Caco-2 (cell line): ENCODE measurements around the gene PRDX2. TPM values are rescaled to one million over a fixed set of nuclear protein-coding genes. Genes with fewer than 3 reads are reported as not detected.

Experiments
- BruUV-seq: library from RNA; stranded (reverse); fragments of 400-500 nt; replicated peaks from 2 replicates; lab custom pipeline; 2021; lab: Mats Ljungman, UMichigan
- CTCF ChIA-PET: fragments of 300-600 bp; sonication (Branson Sonifier 250); formaldehyde crosslinking; loops from one replicate; lab custom pipeline; 2022; ENCODE audit warnings: antibody characterized with exemption; lab: Charles Lee
- POLR2A ChIA-PET: fragments of 300-600 bp; sonication (Branson Sonifier 250); formaldehyde crosslinking; loops from one replicate; lab custom pipeline; 2022; ENCODE audit warnings: antibody characterized with exemption; lab: Charles Lee
- DNase-seq, 2 experiments: peaks; one replicate each; pipeline versions ENCODE4 v3.0.0 to v3.0.0-alpha.2; 2020 to 2022
- H3K27me3 ChIP-seq: replicated peaks from 2 replicates; pipeline ENCODE4 v1.6.0; 2011; ENCODE audit warnings: low read length; ENCODE audit not compliant: control insufficient read depth, insufficient read depth
- H3K36me3 ChIP-seq: 2 replicates; pipeline ENCODE4 v1.5.1; 2011; ENCODE audit warnings: low read length; ENCODE audit not compliant: control insufficient read depth, insufficient read depth
- H3K4me1 ChIP-seq: fragments of 250-450 bp; sonication (Bioruptor Pico); 2 replicates; pipeline ENCODE4 v1.5.1; 2020; ENCODE audit warnings: mild to moderate bottlenecking
- H3K4me3 ChIP-seq: 2 replicates; pipeline ENCODE4 v1.5.1; 2011; ENCODE audit warnings: low read depth, mild to moderate bottlenecking, control low read depth, low read length
- H3K9me3 ChIP-seq: fragments of 250-450 bp; sonication (Bioruptor Pico); 2 replicates; pipeline ENCODE4 v1.5.1; 2020; ENCODE audit warnings: mild to moderate bottlenecking, moderate library complexity
- H3K27ac Mint-ChIP-seq: one replicate; pipeline ENCODE4 v1.8.0; 2022; ENCODE audit warnings: mixed read lengths; ENCODE audit not compliant: unreplicated experiment
- H3K27me3 Mint-ChIP-seq: one replicate; pipeline ENCODE4 v1.8.0; 2022; ENCODE audit warnings: mixed read lengths; ENCODE audit not compliant: insufficient read depth, unreplicated experiment
- H3K36me3 Mint-ChIP-seq: one replicate; pipeline ENCODE4 v1.8.0; 2022; ENCODE audit warnings: mild to moderate bottlenecking, mixed read lengths; ENCODE audit not compliant: insufficient read depth, unreplicated experiment
- H3K4me1 Mint-ChIP-seq: one replicate; pipeline ENCODE4 v1.8.0; 2022; ENCODE audit warnings: low read depth, mixed read lengths; ENCODE audit not compliant: unreplicated experiment
- H3K4me3 Mint-ChIP-seq: one replicate; pipeline ENCODE4 v1.8.0; 2022; ENCODE audit warnings: mild to moderate bottlenecking, moderate library complexity, mixed read lengths; ENCODE audit not compliant: unreplicated experiment
- H3K9me3 Mint-ChIP-seq: one replicate; pipeline ENCODE4 v1.8.0; 2022; ENCODE audit warnings: mixed read lengths; ENCODE audit not compliant: unreplicated experiment
- CTCF ChIP-seq, 2 experiments: fragments of 200-600 bp in 1 of 2; IDR thresholded peaks; 1 replicate in 1 of 2; 2 replicates in 1 of 2; pipeline versions ENCODE4 v1.5.1 to v1.8.0; 2011 to 2022; ENCODE audit warnings: antibody characterized with exemption in 1 of 2, control low read depth in 1 of 2, inconsistent platforms in 1 of 2, low read depth in 1 of 2, low read length in 1 of 2, mild to moderate bottlenecking in 1 of 2, moderate library complexity in 1 of 2; ENCODE audit not compliant: insufficient read depth in 1 of 2, severe bottlenecking in 1 of 2, unreplicated experiment in 1 of 2
- intact Hi-C: fragments of 100-400 bp; cut with micrococcal nuclease; formaldehyde crosslinking; loops from one replicate; pipeline ENCODE4 v1.10.0; 2022; ENCODE audit not compliant: unreplicated experiment
- total RNA-seq: library from RNA; stranded (reverse); gene quantifications from 2 replicates; pipeline ENCODE4 v1.2.3, GENCODE V29; 2022

The PRDX2 gene
- total RNA-seq, 1 experiment from 2014 or later: 265 TPM

DNA sequence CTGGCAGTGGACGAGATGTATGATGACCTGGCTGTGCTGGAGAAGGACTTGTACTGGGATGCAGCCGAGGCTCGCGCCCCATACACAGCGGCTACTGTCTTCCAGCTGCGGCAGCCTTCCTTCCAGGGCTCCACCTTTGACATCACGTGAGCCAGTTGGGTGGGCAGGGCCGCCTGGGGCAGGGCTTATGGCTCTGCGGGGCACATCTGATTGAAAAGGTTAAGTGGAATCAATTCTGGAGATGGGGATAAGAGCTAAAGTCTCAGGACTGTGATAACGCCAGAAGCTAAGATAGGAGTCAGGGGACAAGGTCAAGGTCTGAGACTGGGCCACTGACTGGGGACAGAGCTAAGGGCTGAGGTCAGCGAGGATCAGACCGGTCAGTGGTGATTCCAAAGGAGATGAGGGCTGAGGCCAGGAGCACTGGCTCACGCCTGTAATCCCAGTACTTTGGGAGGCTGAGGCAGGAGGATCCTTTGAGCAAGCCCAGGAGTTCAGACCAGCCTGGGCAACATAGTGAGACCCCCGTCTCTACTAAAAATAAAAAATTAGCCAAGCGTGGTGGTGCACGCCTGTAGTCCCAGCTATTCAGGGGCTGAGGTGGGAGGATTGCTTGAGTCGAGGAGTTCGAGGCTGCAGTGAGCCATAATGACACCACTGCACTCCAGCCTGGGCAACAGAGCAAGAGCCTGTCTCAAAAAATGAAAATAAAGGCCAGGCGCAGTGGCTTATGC is 45.3 kb downstream of the PRDX2 start:
- Histone ChIP-seq H3K27me3 (no peaks in the 10 kb centered on the region), H3K4me1 (peaks cover 5% of the 10 kb centered on the region; the same call in 1 of the 2 replicates), H3K9me3 (no peaks in the 10 kb centered on the region), H3K4me3 (no peak overlapping the region), H3K36me3 (no peaks in the 10 kb centered on the region)
- H3K27me3 Mint-ChIP-seq: peaks cover 9% of the 10 kb centered on the region
- no peak overlapping the region for H3K27ac Mint-ChIP-seq
- intact Hi-C loops: no loop called here
- TF ChIP-seq CTCF (IDR thresholded peaks at IDR 0.05; ENCODE audit: insufficient read depth in 1 of 2, low read depth in 1 of 2, low read length in 1 of 2, severe bottlenecking in 1 of 2, unreplicated experiment in 1 of 2): no peak
- no peak for DNase-seq
- H3K4me1 Mint-ChIP-seq: no peaks in the 10 kb centered on the region
- H3K4me3 Mint-ChIP-seq: no peak overlapping the region
- POLR2A ChIA-PET: no interaction called here
- BruUV-seq: no TSS peak
- peaks cover 13% of the 10 kb centered on the region for H3K36me3 Mint-ChIP-seq
- no peaks in the 10 kb centered on the region for H3K9me3 Mint-ChIP-seq
- CTCF ChIA-PET: no interaction called here

- intact Hi-C loops: no loop called here
- peaks cover 12% of the 10 kb centered on the region for H3K4me1 Mint-ChIP-seq
- H3K36me3 ChIP-seq: no peaks in the 10 kb centered on the region
- ChIA-PET POLR2A (no interaction called here), CTCF (no interaction called here)
- H3K9me3 ChIP-seq: no peaks in the 10 kb centered on the region
- no peaks in the 10 kb centered on the region; the same call in 1 of the 2 replicates for H3K27me3 ChIP-seq
- H3K9me3 Mint-ChIP-seq: no peaks in the 10 kb centered on the region
- peaks cover 5% of the 10 kb centered on the region; the same call in 1 of the 2 replicates for H3K4me1 ChIP-seq
- peaks cover 20% of the 10 kb centered on the region for H3K27me3 Mint-ChIP-seq
- peaks cover 11% of the 10 kb centered on the region for H3K36me3 Mint-ChIP-seq
- H3K27ac Mint-ChIP-seq: no peak overlapping the region
- no peak for DNase-seq
- no peak overlapping the region for H3K4me3 ChIP-seq
- TF ChIP-seq CTCF (IDR thresholded peaks at IDR 0.05; ENCODE audit: insufficient read depth in 1 of 2, low read depth in 1 of 2, low read length in 1 of 2, severe bottlenecking in 1 of 2, unreplicated experiment in 1 of 2): no peak
- BruUV-seq: no TSS peak
- H3K4me3 Mint-ChIP-seq: no peak overlapping the region
These were observed 47.0 kb downstream of the PRDX2 start for GRCh38 chr19:12754465-12755196.

DNA sequence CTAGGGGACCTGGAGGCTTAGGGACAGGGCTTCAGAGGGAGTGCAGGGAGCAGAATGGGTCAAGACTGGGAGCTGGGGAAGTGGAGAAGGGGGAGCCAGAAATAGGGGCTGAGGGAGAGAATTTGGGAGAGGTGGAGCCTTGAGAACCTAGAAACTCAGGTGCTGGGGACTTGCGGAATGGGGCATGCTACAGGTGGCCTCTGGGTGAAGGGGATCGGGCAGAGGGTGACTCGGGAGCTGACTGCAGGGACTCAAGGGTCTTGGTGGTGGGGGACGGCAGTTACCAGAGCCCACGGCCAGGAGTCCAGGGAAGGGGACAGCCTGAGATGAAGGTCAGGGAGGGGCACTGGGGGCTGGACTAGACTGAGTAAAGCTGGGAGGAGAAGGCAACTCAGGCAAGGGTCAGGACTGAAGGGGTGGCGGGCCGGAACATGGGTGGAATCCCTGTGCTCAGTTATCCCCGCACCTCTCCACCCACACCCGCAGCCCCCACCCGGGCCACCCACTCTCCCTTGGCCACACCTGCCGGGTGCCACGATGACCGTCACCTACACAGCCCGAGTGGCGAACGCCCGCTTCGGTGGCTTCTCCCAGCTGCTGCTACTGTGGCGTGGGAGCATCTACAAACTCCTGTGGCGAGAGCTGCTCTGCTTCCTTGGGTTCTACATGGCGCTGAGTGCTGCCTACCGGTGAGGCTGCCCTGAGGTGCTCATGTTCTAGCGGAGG is 49.4 kb downstream of the PRDX2 start:
- no TSS peak for BruUV-seq
- intact Hi-C loops: no loop called here
- Histone ChIP-seq H3K4me1 (peaks cover 5% of the 10 kb centered on the region; the same call in 1 of the 2 replicates), H3K9me3 (no peaks in the 10 kb centered on the region), H3K36me3 (no peaks in the 10 kb centered on the region; the same call in 1 of the 2 replicates), H3K27me3 (no peaks in the 10 kb centered on the region; the same call in 1 of the 2 replicates), H3K4me3 (no peak overlapping the region)
- Mint-ChIP-seq H3K4me1 (peaks cover 13% of the 10 kb centered on the region), H3K27ac (no peak overlapping the region), H3K4me3 (no peak overlapping the region), H3K27me3 (peaks cover 20% of the 10 kb centered on the region), H3K9me3 (no peaks in the 10 kb centered on the region), H3K36me3 (peaks cover 24% of the 10 kb centered on the region)
- POLR2A ChIA-PET: no interaction called here
- TF ChIP-seq CTCF (IDR thresholded peaks at IDR 0.05; ENCODE audit: insufficient read depth in 1 of 2, low read depth in 1 of 2, low read length in 1 of 2, severe bottlenecking in 1 of 2, unreplicated experiment in 1 of 2): no peak
- CTCF ChIA-PET: interaction anchor here (0.6 kb wide), 1 partner anchor 24 kb away, joined by 3 read pairs; no protein-coding TSS in a partner anchor
- DNase-seq: no peak
